ENCODE data around the gene TLR5. TPM values are rescaled to one million over a fixed set of nuclear protein-coding genes. Genes with fewer than 3 reads are reported as not detected.

Gene TLR5
- total and polyA plus RNA-seq, 3 donors from 2014 or later = 4.2 to 13.8 (median 5.4) TPM

DNA sequence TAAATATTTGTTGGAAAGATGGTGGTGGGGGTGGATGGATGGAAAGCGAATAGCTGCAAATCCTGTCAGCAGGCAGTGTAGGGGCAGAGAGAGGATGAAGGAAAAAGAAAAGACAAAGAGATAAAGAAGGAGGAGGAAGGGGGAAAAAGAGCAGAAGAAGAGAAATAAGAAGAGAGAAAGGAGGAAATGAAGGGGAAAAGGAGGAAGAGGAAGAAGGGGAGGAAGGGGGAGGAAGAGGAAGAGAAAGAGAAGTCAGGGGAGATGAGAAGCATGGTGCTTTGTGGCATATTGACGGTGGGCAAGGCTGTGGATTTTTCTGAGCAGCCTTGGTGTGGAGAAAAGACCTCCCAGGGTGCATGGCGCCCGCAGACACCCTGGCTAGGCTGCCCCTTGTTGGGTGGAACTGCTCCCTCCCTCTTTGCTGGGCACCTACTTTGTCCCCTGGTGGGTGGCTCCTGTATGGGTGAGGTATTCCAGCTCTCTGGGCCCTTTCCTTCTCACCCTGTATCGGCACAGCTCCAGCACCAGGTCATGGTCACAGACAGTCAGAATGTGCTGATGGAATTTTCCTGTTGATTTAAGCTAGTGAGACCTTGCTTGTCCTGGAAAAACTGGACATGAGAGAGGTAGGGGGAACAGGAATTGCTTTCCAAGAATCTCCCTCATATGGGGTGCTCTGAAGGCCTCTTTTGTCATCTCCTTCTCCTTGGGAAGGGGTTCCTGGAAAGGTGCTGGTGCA is 45.7 kb upstream of the TLR5 start:
- no peaks in the 10 kb centered on the region for H3K4me1 ChIP-seq
- no peak for DNase-seq
- intact Hi-C loops (cut with DNase I; ENCODE audit: low total_unique reads) = no loop called here
- H3K27ac ChIP-seq = no peak overlapping the region
- no peaks in the 10 kb centered on the region for H3K27me3 ChIP-seq
- TF ChIP-seq POLR2A (IDR thresholded peaks at IDR 0.05) = no peak
- TF ChIP-seq, protein P1, sequence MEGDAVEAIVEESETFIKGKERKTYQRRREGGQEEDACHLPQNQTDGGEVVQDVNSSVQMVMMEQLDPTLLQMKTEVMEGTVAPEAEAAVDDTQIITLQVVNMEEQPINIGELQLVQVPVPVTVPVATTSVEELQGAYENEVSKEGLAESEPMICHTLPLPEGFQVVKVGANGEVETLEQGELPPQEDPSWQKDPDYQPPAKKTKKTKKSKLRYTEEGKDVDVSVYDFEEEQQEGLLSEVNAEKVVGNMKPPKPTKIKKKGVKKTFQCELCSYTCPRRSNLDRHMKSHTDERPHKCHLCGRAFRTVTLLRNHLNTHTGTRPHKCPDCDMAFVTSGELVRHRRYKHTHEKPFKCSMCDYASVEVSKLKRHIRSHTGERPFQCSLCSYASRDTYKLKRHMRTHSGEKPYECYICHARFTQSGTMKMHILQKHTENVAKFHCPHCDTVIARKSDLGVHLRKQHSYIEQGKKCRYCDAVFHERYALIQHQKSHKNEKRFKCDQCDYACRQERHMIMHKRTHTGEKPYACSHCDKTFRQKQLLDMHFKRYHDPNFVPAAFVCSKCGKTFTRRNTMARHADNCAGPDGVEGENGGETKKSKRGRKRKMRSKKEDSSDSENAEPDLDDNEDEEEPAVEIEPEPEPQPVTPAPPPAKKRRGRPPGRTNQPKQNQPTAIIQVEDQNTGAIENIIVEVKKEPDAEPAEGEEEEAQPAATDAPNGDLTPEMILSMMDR (IDR thresholded peaks at IDR 0.05) = no peak
- H3K36me3 ChIP-seq (ENCODE audit: low read depth, missing control alignments) = no peaks in the 10 kb centered on the region
- H3K9me3 ChIP-seq = no peaks in the 10 kb centered on the region
- no peak overlapping the region for H3K4me3 ChIP-seq
- WGBS, 2 donors = 78 to 88% methylated on average over 5 of the region's 5 CpGs

DNA sequence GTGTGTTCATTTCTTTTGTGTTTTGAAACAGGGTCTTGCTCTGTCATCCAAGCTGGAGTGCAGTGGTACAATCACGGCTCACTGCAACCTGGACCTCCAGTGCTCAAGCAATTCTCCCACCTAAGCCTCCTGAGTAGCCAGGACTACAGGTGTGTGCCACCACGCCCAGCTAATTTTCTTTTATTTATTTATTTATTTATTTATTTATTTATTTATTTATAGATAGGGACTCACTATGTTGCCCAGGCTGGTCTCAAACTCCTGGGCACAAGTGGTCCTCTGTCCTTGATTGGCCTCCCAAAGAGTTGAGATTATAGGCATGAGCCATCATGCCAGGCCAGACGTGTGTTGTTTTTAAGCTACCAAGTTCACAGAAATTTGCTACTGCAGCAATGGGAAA is 43.8 kb upstream of the TLR5 start:
- H3K27me3 ChIP-seq = no peaks in the 10 kb centered on the region
- H3K4me1 ChIP-seq = no peaks in the 10 kb centered on the region
- H3K36me3 ChIP-seq (ENCODE audit: low read depth, missing control alignments) = no peaks in the 10 kb centered on the region
- H3K27ac ChIP-seq = no peak overlapping the region
- TF ChIP-seq, protein P1 (IDR thresholded peaks at IDR 0.05) = no peak
- no peak for TF ChIP-seq POLR2A (IDR thresholded peaks at IDR 0.05)
- WGBS, 2 donors = 91 to 94% methylated on average over 3 of the region's 3 CpGs
- H3K9me3 ChIP-seq = no peaks in the 10 kb centered on the region
- no peak overlapping the region for H3K4me3 ChIP-seq
- DNase-seq = no peak
- intact Hi-C loops (cut with DNase I; ENCODE audit: low total_unique reads) = no loop called here

DNA sequence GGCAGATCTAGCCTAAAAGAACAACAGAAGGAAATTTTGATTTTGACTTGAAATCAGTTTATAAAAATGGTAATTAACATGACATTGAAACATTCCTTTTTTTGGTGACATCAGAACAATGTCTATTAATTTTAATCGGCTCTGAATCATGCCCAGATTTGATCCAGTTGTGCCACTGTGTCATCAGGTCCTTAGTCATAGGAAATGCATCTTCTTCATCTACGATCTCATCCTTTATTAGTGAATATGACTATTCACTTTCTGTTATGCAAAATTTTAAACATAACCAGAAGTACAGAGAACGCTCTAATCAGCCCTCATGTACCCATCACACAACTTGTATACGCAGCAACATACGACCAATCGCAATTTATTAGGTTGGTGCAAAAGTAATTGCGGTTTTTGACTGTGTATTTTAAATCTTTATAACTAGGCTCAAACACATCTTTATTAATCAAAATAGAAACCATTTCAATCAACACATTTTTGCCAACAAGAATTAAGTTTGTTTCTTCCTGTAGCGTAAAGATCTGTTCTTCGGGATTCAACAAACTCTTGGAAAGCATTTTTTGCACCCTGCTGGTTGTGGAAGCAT is 40.3 kb upstream of the TLR5 start:
- no peak for TF ChIP-seq POLR2A (IDR thresholded peaks at IDR 0.05)
- TF ChIP-seq, protein P1 (IDR thresholded peaks at IDR 0.05) = no peak
- no peak for DNase-seq
- Histone ChIP-seq H3K27me3 (no peaks in the 10 kb centered on the region), H3K36me3 (ENCODE audit: low read depth, missing control alignments) (no peaks in the 10 kb centered on the region), H3K27ac (no peak overlapping the region), H3K9me3 (no peaks in the 10 kb centered on the region), H3K4me3 (no peak overlapping the region), H3K4me1 (peaks cover 7% of the 10 kb centered on the region)
- intact Hi-C loops (cut with DNase I; ENCODE audit: low total_unique reads) = no loop called here
- 84 to 86% methylated on average over 9 of the region's 9 CpGs for WGBS, 2 donors

DNA sequence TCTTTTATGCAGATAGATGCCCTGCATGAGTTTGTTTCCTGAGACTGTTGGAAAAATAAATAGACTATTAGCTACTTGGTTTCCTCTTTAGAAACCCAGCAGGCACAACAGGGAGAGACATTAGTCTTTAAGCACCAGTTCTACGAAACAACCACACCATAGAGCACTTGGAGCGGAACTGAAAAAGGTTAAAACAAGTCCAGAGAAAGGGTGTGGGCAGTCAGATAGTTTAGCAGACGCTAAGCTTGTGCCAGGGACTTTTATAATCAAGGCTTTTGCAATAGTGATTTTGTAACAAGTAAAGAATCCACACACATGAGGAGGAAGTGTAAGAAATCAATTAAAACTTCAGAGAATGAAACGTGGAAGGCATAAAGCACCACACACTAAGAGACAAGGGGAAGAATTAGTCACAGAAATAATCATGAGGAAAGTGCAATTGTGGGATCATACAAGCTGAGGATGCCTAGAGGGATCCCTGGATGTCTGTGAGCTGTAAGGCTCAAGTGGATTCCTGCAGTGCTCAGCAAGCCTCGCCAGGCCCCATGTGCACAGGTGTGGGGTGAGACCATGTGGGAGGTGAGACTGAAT is 37.8 kb upstream of the TLR5 start:
- no peaks in the 10 kb centered on the region for H3K36me3 ChIP-seq (ENCODE audit: low read depth, missing control alignments)
- TF ChIP-seq, protein P1 (IDR thresholded peaks at IDR 0.05) = no peak
- no peak for TF ChIP-seq POLR2A (IDR thresholded peaks at IDR 0.05)
- H3K4me3 ChIP-seq = no peak overlapping the region
- H3K4me1 ChIP-seq = peaks cover 7% of the 10 kb centered on the region
- no peaks in the 10 kb centered on the region for H3K27me3 ChIP-seq
- 37 to 46% methylated on average over 5 of the region's 5 CpGs for WGBS, 2 donors
- H3K9me3 ChIP-seq = no peaks in the 10 kb centered on the region
- H3K27ac ChIP-seq = no peak overlapping the region
- DNase-seq = peak; percentile 27
- intact Hi-C loops (cut with DNase I; ENCODE audit: low total_unique reads) = no loop called here

Data from testis (tissue), 3 donors.